Osteoblast (primary cell): Measurements from ENCODE around the gene RAD1. TPM values are rescaled to one million over a fixed set of nuclear protein-coding genes. Genes with fewer than 3 reads are reported as not detected.

Experiments
- DNase-seq: peaks from one replicate; pipeline ENCODE4 v3.0.0; 2011; ENCODE audit warnings: low spot score, mixed read lengths; ENCODE audit not compliant: insufficient read length; ENCODE audit errors: missing footprints
- H2AFZ ChIP-seq: 2 replicates; pipeline ENCODE4 v1.6.0; 2011; ENCODE audit warnings: mild to moderate bottlenecking, low read length
- H3K27ac ChIP-seq: 2 replicates; pipeline ENCODE4 v1.5.1; 2011; ENCODE audit warnings: mild to moderate bottlenecking, low read depth, low read length, moderate library complexity
- H3K27me3 ChIP-seq: 2 replicates; pipeline ENCODE4 v1.6.0; 2012; ENCODE audit warnings: mild to moderate bottlenecking, control low read depth, inconsistent platforms, low read length, moderate library complexity; ENCODE audit not compliant: insufficient read depth
- H3K36me3 ChIP-seq: 2 replicates; pipeline ENCODE4 v1.5.1; 2011; ENCODE audit warnings: mild to moderate bottlenecking, low read length, control low read depth, moderate library complexity; ENCODE audit not compliant: insufficient read depth
- H3K4me1 ChIP-seq: 2 replicates; pipeline ENCODE4 v1.5.1; 2011; ENCODE audit warnings: mild to moderate bottlenecking, low read length, control low read depth, moderate library complexity; ENCODE audit not compliant: insufficient read depth
- H3K4me2 ChIP-seq: 2 replicates; pipeline ENCODE4 v1.6.0; 2011; ENCODE audit warnings: mild to moderate bottlenecking, low read length; ENCODE audit not compliant: insufficient read depth
- H3K4me3 ChIP-seq: fragments of 200-600 bp; sonication (generic); 3 replicates; pipeline ENCODE4 v1.5.1; 2012; ENCODE audit warnings: mild to moderate bottlenecking, low read length, inconsistent platforms; ENCODE audit not compliant: insufficient read depth
- H3K79me2 ChIP-seq: 2 replicates; pipeline ENCODE4 v1.6.0; 2012; ENCODE audit warnings: mild to moderate bottlenecking, low read length, control low read depth, inconsistent platforms; ENCODE audit not compliant: insufficient read depth
- H3K9me3 ChIP-seq: 2 replicates; pipeline ENCODE4 v1.5.1; 2011; ENCODE audit warnings: low read depth, low read length, control low read depth
- H4K20me1 ChIP-seq: 2 replicates; pipeline ENCODE4 v1.6.0; 2012; ENCODE audit warnings: mild to moderate bottlenecking, low read length, control low read depth; ENCODE audit not compliant: insufficient read depth
- total RNA-seq: library from RNA; depleted of rRNA; stranded (reverse); fragments of >200 nt; gene quantifications from 2 replicates; pipeline ENCODE4 v1.2.3, GENCODE V29; 2012
- TF ChIP-seq, protein P1 (sequence below): IDR thresholded peaks from 2 replicates; pipeline ENCODE4 v1.5.1; 2011; ENCODE audit warnings: mild to moderate bottlenecking, low read depth, low read length, moderate library complexity; ENCODE audit errors: extremely low read depth

Gene RAD1
- total RNA-seq, 1 donor = 54.6 TPM

DNA sequence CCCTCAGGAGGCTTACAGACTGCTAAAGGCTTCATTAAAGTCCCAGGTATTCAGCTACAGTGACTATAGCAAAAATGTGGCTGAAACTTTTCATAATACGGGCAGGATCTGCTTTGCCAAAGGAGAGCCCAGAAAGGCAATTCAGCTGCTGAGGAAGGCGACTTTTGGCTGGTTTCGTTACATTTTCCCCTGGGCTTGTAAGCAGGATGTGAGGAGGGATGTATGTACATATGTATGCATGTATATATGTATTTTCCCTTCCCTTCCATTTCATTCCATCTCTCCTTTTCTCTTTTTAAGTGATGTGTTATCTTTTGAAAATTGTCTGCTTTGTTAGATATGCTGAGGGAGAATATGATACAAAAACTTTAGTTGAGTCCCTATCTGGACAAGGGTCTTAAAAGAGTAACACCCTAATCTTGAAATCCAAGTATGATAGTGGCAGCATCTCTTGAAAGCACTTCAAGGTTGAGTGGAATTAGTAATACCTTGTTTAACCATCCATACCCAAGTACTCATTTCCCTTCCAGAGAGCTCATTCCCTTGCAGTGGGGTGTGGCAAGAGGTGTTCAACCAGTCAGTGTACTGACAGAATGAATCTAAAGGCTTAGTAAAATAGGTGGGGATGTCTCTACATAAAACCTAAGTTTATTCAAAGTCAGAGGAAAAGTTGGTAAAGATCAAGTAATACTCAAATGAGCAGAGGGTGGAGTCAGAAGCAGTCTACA, 28.7 kb downstream of the RAD1 start:
- H2AFZ ChIP-seq = no peak overlapping the region
- no peaks in the 10 kb centered on the region for H3K27me3 ChIP-seq
- H3K36me3 ChIP-seq = no peaks in the 10 kb centered on the region
- DNase-seq = no peak
- no peaks in the 10 kb centered on the region for H3K9me3 ChIP-seq
- no peaks in the 10 kb centered on the region for H4K20me1 ChIP-seq
- H3K79me2 ChIP-seq = no peaks in the 10 kb centered on the region
- no peak overlapping the region for H3K4me2 ChIP-seq
- H3K4me1 ChIP-seq = no peaks in the 10 kb centered on the region
- no peak overlapping the region for H3K27ac ChIP-seq
- H3K4me3 ChIP-seq = no peak overlapping the region
- TF ChIP-seq, protein P1, sequence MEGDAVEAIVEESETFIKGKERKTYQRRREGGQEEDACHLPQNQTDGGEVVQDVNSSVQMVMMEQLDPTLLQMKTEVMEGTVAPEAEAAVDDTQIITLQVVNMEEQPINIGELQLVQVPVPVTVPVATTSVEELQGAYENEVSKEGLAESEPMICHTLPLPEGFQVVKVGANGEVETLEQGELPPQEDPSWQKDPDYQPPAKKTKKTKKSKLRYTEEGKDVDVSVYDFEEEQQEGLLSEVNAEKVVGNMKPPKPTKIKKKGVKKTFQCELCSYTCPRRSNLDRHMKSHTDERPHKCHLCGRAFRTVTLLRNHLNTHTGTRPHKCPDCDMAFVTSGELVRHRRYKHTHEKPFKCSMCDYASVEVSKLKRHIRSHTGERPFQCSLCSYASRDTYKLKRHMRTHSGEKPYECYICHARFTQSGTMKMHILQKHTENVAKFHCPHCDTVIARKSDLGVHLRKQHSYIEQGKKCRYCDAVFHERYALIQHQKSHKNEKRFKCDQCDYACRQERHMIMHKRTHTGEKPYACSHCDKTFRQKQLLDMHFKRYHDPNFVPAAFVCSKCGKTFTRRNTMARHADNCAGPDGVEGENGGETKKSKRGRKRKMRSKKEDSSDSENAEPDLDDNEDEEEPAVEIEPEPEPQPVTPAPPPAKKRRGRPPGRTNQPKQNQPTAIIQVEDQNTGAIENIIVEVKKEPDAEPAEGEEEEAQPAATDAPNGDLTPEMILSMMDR = no peak

DNA sequence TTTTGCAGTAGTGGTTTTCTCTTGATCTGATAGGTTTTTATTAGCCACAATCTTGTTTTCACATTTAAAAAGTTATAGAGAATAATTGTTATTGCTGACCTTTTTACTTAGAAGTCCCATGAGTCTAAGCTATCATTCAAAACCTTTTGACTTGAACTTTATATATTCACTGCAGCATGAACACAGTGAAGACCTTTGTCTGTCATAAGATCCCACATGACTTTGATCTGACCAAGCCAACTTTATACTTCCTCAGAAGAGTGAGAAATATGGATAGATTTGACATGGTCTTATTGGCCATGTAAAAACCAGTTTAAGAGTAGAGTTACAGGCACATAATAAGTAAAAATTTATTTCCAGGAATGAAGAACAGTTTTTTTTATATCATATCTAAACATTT, 34.1 kb downstream of the RAD1 start:
- no peaks in the 10 kb centered on the region for H3K79me2 ChIP-seq
- H3K36me3 ChIP-seq = no peaks in the 10 kb centered on the region
- no peak overlapping the region for H3K4me3 ChIP-seq
- H3K27ac ChIP-seq = no peak overlapping the region
- no peaks in the 10 kb centered on the region for H3K9me3 ChIP-seq
- H4K20me1 ChIP-seq = no peaks in the 10 kb centered on the region
- no peaks in the 10 kb centered on the region for H3K4me1 ChIP-seq
- H2AFZ ChIP-seq = no peak overlapping the region
- H3K4me2 ChIP-seq = no peak overlapping the region
- H3K27me3 ChIP-seq = no peaks in the 10 kb centered on the region
- DNase-seq = no peak
- TF ChIP-seq, protein P1 = no peak

DNA sequence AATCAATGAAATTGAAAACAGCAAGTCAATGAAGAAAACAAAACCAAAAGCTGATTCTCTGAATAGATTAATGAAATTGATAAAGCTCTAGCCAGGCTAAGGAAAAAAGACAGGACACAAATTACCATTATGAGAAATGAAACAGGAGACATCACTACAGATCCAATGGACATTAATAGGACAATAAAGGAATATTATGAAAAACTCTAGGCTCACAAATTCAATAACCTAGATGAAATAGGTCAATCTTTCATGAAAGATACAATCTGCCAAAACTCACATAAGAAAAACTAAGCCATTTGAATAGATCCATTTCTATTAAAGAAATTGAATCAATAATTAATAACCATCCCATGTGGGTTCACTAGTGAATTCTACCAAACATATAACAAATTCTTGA, 39.0 kb downstream of the RAD1 start:
- Histone ChIP-seq H3K36me3 (no peaks in the 10 kb centered on the region), H3K9me3 (no peaks in the 10 kb centered on the region), H3K4me3 (no peak overlapping the region), H4K20me1 (no peaks in the 10 kb centered on the region), H3K79me2 (no peaks in the 10 kb centered on the region), H3K27me3 (no peaks in the 10 kb centered on the region), H2AFZ (no peak overlapping the region), H3K4me1 (no peaks in the 10 kb centered on the region), H3K27ac (no peak overlapping the region), H3K4me2 (no peak overlapping the region)
- TF ChIP-seq, protein P1 = no peak
- no peak for DNase-seq

DNA sequence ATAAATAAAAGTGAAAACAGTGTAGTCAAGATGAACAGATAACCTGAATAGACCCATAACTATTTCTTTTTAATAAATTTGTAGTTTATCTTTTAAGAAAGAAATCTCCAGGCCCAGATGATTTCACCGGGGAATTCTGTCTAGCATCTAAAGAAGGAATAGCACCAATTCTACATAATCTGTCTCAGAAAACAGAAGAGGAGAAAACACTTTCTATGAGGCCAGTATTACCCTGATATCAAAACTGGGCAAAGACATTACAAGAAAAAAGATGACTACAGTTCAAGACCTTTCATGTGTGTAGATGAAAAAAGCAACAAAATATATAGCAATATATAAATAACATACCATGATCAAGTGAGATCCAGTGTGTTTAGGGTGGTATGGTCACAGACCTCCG, 44.9 kb downstream of the RAD1 start:
- Histone ChIP-seq H3K27ac (no peak overlapping the region), H3K9me3 (no peaks in the 10 kb centered on the region)
- TF ChIP-seq, protein P1 = no peak

More for the DNA sequence above, 44.9 kb downstream of the RAD1 start:
- H3K4me3 ChIP-seq = no peak overlapping the region
- H3K4me2 ChIP-seq = no peak overlapping the region
- no peak for DNase-seq
- no peaks in the 10 kb centered on the region for H3K4me1 ChIP-seq
- H4K20me1 ChIP-seq = no peaks in the 10 kb centered on the region
- H3K36me3 ChIP-seq = no peaks in the 10 kb centered on the region
- no peak overlapping the region for H2AFZ ChIP-seq
- H3K79me2 ChIP-seq = no peaks in the 10 kb centered on the region
- no peaks in the 10 kb centered on the region for H3K27me3 ChIP-seq
